Measurements from ENCODE around the gene SMIM27. TPM values are rescaled to one million over a fixed set of nuclear protein-coding genes. Genes with fewer than 3 reads are reported as not detected.

Gene SMIM27
- total RNA-seq, 1 experiment from 2014 or later, result 11.9 TPM

DNA sequence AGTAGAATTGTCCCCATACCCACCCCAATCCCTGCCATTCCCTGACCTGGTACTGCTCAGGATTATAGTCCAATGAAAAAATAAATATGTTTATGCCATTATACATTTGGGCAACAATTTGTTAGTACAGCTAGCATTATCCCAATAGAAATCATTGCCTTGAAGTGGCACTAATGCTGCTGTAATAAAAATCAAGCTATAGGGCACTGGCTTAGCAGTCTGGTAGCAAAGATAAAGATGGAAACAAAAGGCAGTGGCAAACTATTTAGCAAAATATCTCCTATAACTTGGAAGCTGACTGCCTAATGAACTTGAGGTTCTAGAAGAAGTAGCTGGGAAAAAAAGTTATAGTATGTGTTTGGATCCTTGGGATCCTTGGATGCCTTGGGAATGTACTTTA is 2.5 kb downstream of the SMIM27 start:
- DNase-seq (ENCODE audit: low read depth), result no peak

GRCh38 chr9:32558408-32558934 is 6.3 kb downstream of the SMIM27 start:
- no peak for DNase-seq (ENCODE audit: low read depth)

GRCh38 chr9:32565967-32566366 is 13.8 kb downstream of the SMIM27 start:
- no peak for DNase-seq (ENCODE audit: low read depth)

- DNase-seq (ENCODE audit: low read depth), result no peak
Observed at GRCh38 chr9:32566770-32567169, 14.6 kb downstream of the SMIM27 start.

DNA sequence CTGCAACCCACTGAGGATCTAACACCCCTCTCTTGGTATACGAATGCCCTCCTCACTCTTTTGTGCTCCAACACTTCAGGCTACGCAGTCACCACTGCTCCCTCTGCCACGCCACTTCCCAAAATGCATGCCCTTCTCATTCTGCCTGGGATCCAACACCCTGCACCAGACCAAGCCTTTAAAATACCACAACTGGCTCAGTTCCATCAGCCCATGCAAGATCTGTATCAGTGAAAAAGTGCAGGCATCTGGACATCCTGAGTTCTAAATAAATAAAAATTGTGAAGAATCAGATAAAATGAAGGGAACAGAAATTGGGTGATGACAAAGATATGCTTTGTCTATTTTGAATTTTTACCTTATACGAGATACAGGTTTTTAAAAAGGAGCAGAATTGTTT is 18.1 kb downstream of the SMIM27 start:
- no peak for DNase-seq (ENCODE audit: low read depth)

DNA sequence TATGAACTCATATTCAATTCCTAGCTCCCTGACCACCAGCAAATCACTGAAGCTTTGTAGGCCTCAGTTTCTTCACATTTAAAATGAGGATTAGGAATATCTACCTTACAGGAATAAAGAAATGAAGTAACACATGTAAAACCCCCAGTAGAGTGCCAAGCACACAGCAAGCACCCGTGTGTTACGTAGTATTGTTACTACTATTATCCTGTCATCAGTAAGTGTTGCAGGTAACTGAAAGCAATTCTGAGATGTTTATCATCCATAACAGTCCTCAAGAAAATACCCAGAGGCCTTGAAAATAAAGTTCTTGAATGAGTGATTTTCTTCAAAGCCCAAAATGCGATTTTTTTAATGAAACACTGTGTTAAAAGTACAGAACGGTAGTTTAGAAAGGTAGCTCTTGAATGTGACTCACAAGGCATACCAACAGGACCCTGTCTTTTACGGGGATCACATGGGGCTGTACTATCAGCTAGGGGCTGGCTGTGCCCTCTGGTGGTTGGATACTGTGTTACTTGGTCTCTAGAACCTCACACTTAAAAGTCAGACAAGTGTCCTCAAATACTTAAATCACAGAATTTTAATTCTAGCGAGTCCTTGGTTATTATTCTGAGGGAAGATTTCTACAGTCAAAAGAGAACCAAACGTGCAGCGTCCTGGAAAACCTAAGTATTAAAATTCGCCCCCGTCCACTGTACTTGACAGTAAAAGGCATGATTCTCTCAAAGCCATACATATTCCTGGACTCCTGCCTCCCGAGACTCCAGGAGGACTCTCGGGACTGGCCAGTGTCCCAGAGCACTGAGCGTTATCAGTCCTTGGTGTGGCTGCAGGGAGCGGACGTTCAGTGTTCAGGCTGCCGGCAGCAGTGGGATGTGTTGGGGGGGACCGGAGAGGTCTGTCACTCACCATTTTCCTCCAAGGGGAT is 20.1 kb downstream of the SMIM27 start:
- peak; percentile 86 for DNase-seq (ENCODE audit: low read depth)

- peak; percentile 95 for DNase-seq (ENCODE audit: low read depth)
Observed at GRCh38 chr9:32572900-32573523, 20.9 kb downstream of the SMIM27 start, which contains the start of gene NDUFB6. Gene NDUFB6 (minus strand): TSS chr9:32573159. CDS start chr9:32573060, 99 bp downstream.

DNA sequence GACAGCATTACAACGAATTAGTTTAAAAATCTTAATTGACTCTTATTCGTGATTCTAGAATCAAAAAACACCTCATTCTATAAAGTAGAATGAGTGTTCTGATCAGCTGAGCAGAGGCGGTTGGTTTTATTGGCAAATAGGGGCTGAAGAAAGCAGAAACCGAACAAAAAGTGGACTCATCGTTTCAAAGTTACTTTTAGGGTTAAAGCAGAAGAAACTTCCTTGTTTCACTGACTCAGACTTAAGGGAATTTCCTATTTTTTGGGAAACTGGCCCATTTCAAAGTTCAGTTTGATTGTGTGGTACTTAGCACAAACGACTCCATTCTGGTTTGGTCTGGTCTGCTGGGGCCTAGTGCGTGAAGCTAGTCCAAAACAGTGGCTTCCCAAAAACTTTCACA is 21.7 kb downstream of the SMIM27 start:
- DNase-seq (ENCODE audit: low read depth), result no peak

- DNase-seq (ENCODE audit: low read depth), result no peak
Observed at GRCh38 chr9:32574858-32575257, 22.7 kb downstream of the SMIM27 start.

DNA sequence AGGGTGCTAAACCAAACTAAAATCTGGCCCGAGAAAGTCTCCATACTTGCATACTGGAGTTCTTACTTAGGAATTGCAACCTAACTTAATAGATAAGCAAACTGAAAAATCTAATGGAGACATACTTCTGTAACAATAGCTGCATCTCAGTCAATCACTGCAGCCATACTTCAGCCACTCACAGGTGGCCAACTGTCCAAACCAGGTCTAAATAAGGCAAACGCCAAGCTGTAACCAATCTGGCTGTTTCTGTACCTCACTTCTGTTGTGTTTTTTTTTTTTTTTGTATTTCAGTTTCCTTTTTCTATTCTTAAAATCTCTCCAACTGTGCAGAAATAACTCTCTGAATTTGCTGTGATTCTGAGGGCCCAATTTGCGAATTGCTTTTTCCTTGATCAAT is 25.2 kb downstream of the SMIM27 start:
- no peak for DNase-seq (ENCODE audit: low read depth)

DNA sequence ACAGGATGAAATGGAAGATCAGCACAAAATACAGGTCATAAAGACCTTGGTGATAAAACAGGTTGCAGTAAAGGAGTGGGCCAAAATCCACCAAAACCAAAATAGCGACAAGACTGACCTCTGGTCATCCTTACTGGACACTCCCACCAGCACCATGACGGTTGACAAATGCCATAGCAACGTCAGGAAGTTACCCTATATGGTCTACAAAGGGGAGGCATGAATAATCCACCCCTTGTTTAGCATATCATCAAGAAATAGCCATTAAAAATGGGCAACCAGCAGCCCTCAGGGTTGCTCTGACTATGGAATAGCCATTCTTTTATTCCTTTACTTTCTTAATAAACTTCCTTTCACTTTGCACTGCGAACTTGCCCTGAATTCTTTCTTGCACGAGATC is 26.8 kb downstream of the SMIM27 start:
- DNase-seq (ENCODE audit: low read depth), result no peak

DNA sequence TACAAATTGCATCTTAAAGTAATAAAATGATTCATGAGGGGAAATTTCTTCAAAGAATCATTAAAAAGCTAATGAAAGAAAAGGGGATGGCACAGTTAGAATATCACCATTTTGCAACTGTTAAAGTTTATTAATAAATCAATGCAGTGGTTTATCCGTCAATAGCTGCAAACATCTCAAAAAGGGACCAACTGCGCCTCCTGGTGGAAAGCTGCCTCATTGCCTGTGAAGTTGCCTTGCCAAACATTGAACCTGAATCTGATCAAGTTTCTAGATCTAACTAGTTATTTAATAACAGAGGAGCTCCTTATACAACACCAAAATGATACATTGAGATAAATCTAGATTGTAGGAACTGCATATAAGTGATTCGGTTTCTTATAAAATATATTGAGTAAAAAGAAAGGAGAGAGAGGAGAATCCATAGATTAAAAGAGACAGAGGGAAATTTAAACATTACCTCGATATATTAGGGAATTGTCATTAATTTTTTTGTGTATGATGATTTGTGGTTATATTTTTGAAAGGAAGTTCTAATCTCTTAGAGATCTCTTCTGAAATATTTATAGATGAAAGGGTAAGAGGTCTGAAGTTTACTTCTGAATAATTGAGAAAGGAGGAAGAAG is 27.7 kb downstream of the SMIM27 start:
- DNase-seq (ENCODE audit: low read depth), result peak; percentile 60

GRCh38 chr9:32580631-32581300 is 28.6 kb downstream of the SMIM27 start:
- no peak for DNase-seq (ENCODE audit: low read depth)

- peak; percentile 62 for DNase-seq (ENCODE audit: low read depth)
Observed at GRCh38 chr9:32581512-32582143, 29.5 kb downstream of the SMIM27 start.

DNA sequence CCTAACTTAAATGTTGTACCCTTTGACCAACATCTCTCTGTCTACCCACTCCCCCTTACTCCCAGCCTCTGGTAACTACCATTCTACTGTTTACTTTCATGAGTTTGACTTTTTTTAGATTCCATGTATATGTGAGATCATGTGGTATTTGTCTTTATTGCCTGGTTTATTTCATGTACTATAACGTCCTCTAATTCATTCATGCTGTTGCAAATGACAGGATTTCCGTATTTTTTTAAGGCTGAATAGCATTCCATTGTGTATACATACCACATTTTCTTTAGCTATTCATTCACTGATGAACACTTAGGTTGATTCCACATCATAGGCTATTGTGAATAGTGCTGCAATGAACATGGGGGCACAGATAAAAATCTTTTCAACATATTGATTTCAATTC is 32.7 kb downstream of the SMIM27 start:
- DNase-seq (ENCODE audit: low read depth), result no peak

GRCh38 chr9:32587901-32588300 is 35.8 kb downstream of the SMIM27 start:
- DNase-seq (ENCODE audit: low read depth), result peak; percentile 44

DNA sequence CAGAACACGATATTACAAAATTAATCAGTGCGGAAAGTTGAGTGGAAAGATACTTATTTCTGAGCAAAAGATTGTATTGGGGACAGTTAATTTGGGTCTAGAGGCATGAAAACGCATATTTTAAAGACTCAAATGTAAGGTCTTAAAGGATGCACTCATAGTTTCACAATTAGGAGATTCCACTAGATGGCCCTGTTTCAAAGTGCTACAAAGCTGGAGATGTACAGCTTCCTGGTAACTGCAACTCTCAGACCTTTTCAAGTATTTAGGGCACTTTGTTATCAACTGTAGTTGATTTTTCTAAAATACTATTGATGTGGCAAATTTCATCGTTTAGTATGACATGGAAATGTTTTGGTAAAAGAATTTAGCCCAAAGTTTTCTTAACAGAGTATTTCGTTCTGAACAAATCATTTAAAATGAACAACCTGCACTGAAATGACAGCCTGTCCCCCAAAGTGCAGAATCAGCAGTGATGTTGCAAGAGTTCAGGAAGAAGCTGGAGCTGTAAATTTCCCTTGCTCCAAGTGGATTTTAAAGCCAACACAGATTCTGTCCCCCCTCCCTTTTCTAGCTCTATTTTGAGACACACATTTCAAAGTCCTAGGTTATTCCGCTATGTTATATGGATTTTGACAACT is 37.1 kb downstream of the SMIM27 start:
- DNase-seq (ENCODE audit: low read depth), result peak; percentile 64

- DNase-seq (ENCODE audit: low read depth), result no peak
Observed at GRCh38 chr9:32590476-32590875, 38.3 kb downstream of the SMIM27 start.

GRCh38 chr9:32590898-32591297 is 38.8 kb downstream of the SMIM27 start:
- DNase-seq (ENCODE audit: low read depth), result peak; percentile 49

GRCh38 chr9:32596096-32596865 is 44.2 kb downstream of the SMIM27 start:
- DNase-seq (ENCODE audit: low read depth), result no peak
